Chondrocyte (in vitro differentiated cells): Measurements from ENCODE around the gene PRSS2. TPM values are rescaled to one million over a fixed set of nuclear protein-coding genes. Genes with fewer than 3 reads are reported as not detected.

Experiments used
- DNase-seq: peaks from one replicate; pipeline ENCODE4 v3.0.0; 2021; ENCODE audit warnings: mixed read lengths, low spot score
- H3K27ac Mint-ChIP-seq: one replicate; pipeline ENCODE4 v1.8.0; 2021; ENCODE audit warnings: mild to moderate bottlenecking, moderate library complexity, mixed read lengths; ENCODE audit not compliant: unreplicated experiment
- H3K27me3 Mint-ChIP-seq: 2 replicates; pipeline ENCODE4 v1.8.0; 2021; ENCODE audit warnings: low read depth, mixed read lengths
- H3K36me3 Mint-ChIP-seq: 2 replicates; pipeline ENCODE4 v1.8.0; 2021; ENCODE audit warnings: low read depth, mixed read lengths
- H3K4me1 Mint-ChIP-seq: 2 replicates; pipeline ENCODE4 v1.8.0; 2021; ENCODE audit warnings: low read depth, mild to moderate bottlenecking, mixed read lengths
- H3K4me3 Mint-ChIP-seq: one replicate; pipeline ENCODE4 v1.8.0; 2021; ENCODE audit warnings: mild to moderate bottlenecking, moderate library complexity, mixed read lengths; ENCODE audit not compliant: unreplicated experiment
- H3K9me3 Mint-ChIP-seq: 2 replicates; pipeline ENCODE4 v1.8.0; 2021; ENCODE audit warnings: low read depth, mixed read lengths
- total RNA-seq: library from RNA; stranded (reverse); gene quantifications from 3 replicates; pipeline ENCODE4 v1.2.1, GENCODE V29; 2021
- TF ChIP-seq, protein P1 (sequence below): fragments of 200-600 bp; sonication (generic); IDR thresholded peaks from 2 replicates; pipeline ENCODE4 v1.5.0; 2021; ENCODE audit warnings: antibody characterized with exemption, mild to moderate bottlenecking, moderate library complexity

Gene PRSS2
- total RNA-seq, 1 donor from 2014 or later = not detected

DNA sequence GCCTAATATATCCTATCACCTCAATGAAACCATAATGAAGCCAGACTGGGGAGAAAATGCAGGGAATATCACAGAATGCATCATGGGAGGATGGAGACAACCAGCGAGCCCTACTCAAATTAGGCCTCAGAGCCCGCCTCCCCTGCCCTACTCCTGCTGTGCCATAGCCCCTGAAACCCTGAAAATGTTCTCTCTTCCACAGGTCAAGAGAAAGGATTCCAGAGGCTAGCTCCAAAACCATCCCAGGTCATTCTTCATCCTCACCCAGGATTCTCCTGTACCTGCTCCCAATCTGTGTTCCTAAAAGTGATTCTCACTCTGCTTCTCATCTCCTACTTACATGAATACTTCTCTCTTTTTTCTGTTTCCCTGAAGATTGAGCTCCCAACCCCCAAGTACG lies 31.5 kb downstream of the PRSS2 start:
- Mint-ChIP-seq H3K9me3 (no peaks in the 10 kb centered on the region), H3K27me3 (peaks cover 68% of the 10 kb centered on the region), H3K27ac (no peak overlapping the region), H3K4me1 (peaks cover 6% of the 10 kb centered on the region), H3K4me3 (no peak overlapping the region), H3K36me3 (no peaks in the 10 kb centered on the region)
- DNase-seq = no peak
- TF ChIP-seq, protein P1, sequence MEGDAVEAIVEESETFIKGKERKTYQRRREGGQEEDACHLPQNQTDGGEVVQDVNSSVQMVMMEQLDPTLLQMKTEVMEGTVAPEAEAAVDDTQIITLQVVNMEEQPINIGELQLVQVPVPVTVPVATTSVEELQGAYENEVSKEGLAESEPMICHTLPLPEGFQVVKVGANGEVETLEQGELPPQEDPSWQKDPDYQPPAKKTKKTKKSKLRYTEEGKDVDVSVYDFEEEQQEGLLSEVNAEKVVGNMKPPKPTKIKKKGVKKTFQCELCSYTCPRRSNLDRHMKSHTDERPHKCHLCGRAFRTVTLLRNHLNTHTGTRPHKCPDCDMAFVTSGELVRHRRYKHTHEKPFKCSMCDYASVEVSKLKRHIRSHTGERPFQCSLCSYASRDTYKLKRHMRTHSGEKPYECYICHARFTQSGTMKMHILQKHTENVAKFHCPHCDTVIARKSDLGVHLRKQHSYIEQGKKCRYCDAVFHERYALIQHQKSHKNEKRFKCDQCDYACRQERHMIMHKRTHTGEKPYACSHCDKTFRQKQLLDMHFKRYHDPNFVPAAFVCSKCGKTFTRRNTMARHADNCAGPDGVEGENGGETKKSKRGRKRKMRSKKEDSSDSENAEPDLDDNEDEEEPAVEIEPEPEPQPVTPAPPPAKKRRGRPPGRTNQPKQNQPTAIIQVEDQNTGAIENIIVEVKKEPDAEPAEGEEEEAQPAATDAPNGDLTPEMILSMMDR = no peak

DNA sequence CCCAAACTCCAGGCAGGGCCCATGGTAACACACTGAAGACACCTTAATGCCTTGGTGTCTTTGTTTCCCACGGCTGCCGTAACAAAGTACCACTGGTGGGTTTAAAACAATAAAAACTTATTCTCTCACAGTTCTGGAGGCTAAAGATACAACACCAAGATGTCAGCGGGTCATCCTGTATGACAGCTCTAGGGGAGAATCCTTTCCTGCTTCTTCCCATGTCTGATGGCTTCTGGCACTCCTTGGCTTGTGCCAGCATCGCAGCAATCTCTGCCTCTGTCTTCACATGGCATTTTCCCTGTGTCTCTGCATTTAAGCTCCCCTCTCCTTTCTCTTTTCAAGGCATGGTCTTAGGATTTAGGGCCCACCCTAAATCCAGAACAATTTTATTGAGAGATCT lies 33.1 kb downstream of the PRSS2 start:
- H3K27me3 Mint-ChIP-seq = peaks cover 61% of the 10 kb centered on the region
- H3K4me1 Mint-ChIP-seq = no peaks in the 10 kb centered on the region
- no peak overlapping the region for H3K27ac Mint-ChIP-seq
- no peaks in the 10 kb centered on the region for H3K36me3 Mint-ChIP-seq
- no peak overlapping the region for H3K4me3 Mint-ChIP-seq
- H3K9me3 Mint-ChIP-seq = peaks cover 3% of the 10 kb centered on the region
- TF ChIP-seq, protein P1 = no peak
- no peak for DNase-seq

GRCh38 chr7:142804728-142805207 lies 34.0 kb downstream of the PRSS2 start:
- no peak overlapping the region for H3K27ac Mint-ChIP-seq
- no peak overlapping the region for H3K4me3 Mint-ChIP-seq
- DNase-seq = no peak
- peaks cover 3% of the 10 kb centered on the region for H3K9me3 Mint-ChIP-seq
- TF ChIP-seq, protein P1 = no peak
- peaks cover 58% of the 10 kb centered on the region for H3K27me3 Mint-ChIP-seq
- no peaks in the 10 kb centered on the region for H3K36me3 Mint-ChIP-seq
- H3K4me1 Mint-ChIP-seq = no peaks in the 10 kb centered on the region

- Mint-ChIP-seq H3K4me1 (no peaks in the 10 kb centered on the region), H3K9me3 (peaks cover 3% of the 10 kb centered on the region), H3K36me3 (no peaks in the 10 kb centered on the region), H3K4me3 (no peak overlapping the region), H3K27me3 (peaks cover 57% of the 10 kb centered on the region), H3K27ac (no peak overlapping the region)
- no peak for DNase-seq
- TF ChIP-seq, protein P1 = no peak
Observed at GRCh38 chr7:142805350-142806021, 34.7 kb downstream of the PRSS2 start.

- no peaks in the 10 kb centered on the region for H3K4me1 Mint-ChIP-seq
- H3K36me3 Mint-ChIP-seq = no peaks in the 10 kb centered on the region
- H3K27ac Mint-ChIP-seq = no peak overlapping the region
- TF ChIP-seq, protein P1 = no peak
- DNase-seq = no peak
- peaks cover 53% of the 10 kb centered on the region for H3K27me3 Mint-ChIP-seq
- H3K4me3 Mint-ChIP-seq = no peak overlapping the region
- H3K9me3 Mint-ChIP-seq = peaks cover 3% of the 10 kb centered on the region
Observed at GRCh38 chr7:142806022-142806356, 35.2 kb downstream of the PRSS2 start.
